Gastroesophageal sphincter (tissue), 4 donors: ENCODE data around the gene CEP44. TPM values are rescaled to one million over a fixed set of nuclear protein-coding genes. Genes with fewer than 3 reads are reported as not detected.

Experiments
- ATAC-seq: fragments of 150-250 bp; one replicate; pipeline ENCODE4 v1.9.1; 2016; ENCODE audit warnings: mild to moderate bottlenecking, moderate library complexity
- H3K27ac ChIP-seq, 4 donors: fragments of 200-600 bp; sonication (generic) in 3 of 4; 1 replicate in 3 of 4; 2 replicates in 1 of 4; pipeline ENCODE4 v1.5.1; 2016 to 2019
- H3K27me3 ChIP-seq: fragments of 200-600 bp; sonication (generic); one replicate; pipeline ENCODE4 v1.5.1; 2019
- H3K36me3 ChIP-seq, 2 donors: fragments of 200-600 bp; sonication (generic); one replicate each; pipeline ENCODE4 v1.5.1; 2019; ENCODE audit warnings: control low read depth in 1 of 2
- H3K4me1 ChIP-seq, 3 donors: fragments of 200-600 bp; sonication (generic); 1 replicate in 2 of 3; 2 replicates in 1 of 3; pipeline ENCODE4 v1.5.1; 2016 to 2019; ENCODE audit warnings: control low read depth in 2 of 3
- H3K4me3 ChIP-seq, 2 donors: fragments of 200-600 bp; sonication (generic); one replicate each; pipeline ENCODE4 v1.5.1; 2019; ENCODE audit warnings: mild to moderate bottlenecking in 1 of 2, moderate library complexity in 1 of 2
- H3K9me3 ChIP-seq, 3 donors: fragments of 200-600 bp; sonication (generic); one replicate each; pipeline ENCODE4 v1.5.1; 2017 to 2019; ENCODE audit warnings: control low read depth in 2 of 3
- CTCF ChIP-seq, 4 experiments: fragments of 200-600 bp in 2 of 4; fragments of 450-650 bp in 2 of 4; sonication (generic) in 1 of 4; IDR thresholded peaks; one replicate each; pipeline ENCODE4 v1.5.1; 2017 to 2019; ENCODE audit warnings: antibody characterized with exemption in 4 of 4, mild to moderate bottlenecking in 2 of 4, moderate library complexity in 2 of 4
- EP300 ChIP-seq: sonication (generic); formaldehyde crosslinking; IDR thresholded peaks from one replicate; pipeline ENCODE4 v1.6.1; 2017; ENCODE audit warnings: antibody characterized with exemption, mild to moderate bottlenecking
- POLR2A ChIP-seq, 2 donors: fragments of 450-650 bp; IDR thresholded peaks; one replicate each; pipeline ENCODE4 v1.6.1; 2017; ENCODE audit warnings: antibody characterized with exemption in 2 of 2, mild to moderate bottlenecking in 2 of 2, moderate library complexity in 1 of 2
- POLR2AphosphoS5 ChIP-seq: sonication (generic); formaldehyde crosslinking; IDR thresholded peaks from one replicate; pipeline ENCODE4 v1.6.1; 2017; ENCODE audit warnings: antibody characterized with exemption
- WGBS, 2 donors: methylation state at CpG; one replicate each; pipeline ENCODE4 v1.1.5; 2018; ENCODE audit warnings: low coverage in 1 of 2; 5-methylcytosine and 5-hydroxymethylcytosine counted together
- total RNA-seq, 4 donors: library from RNA; depleted of rRNA; stranded (reverse); fragments of >200 nt; gene quantifications; one replicate each; pipeline ENCODE4 v1.1.0, GENCODE V29; 2016

Gene CEP44
- total RNA-seq, 4 donors from 2014 or later, result 9.5 to 19.0 (median 13.5) TPM

- WGBS, 2 donors, result 100% methylated on average over 1 of the region's 1 CpG
- Histone ChIP-seq H3K27ac (no peak overlapping the region), H3K27me3 (no peaks in the 10 kb centered on the region), H3K4me1 (no peaks in the 10 kb centered on the region), H3K9me3 (no peaks in the 10 kb centered on the region), H3K36me3 (peaks cover 0 to 92% of the 10 kb centered on the region in 2 donors), H3K4me3 (no peak overlapping the region)
- ATAC-seq, result no peak
- TF ChIP-seq POLR2AphosphoS5, result no peak
- no peak for TF ChIP-seq EP300
- TF ChIP-seq POLR2A (IDR thresholded peaks at IDR 0.05), result no peak
- no peak for TF ChIP-seq CTCF (IDR thresholded peaks at IDR 0.05)
These were observed 20.0 kb downstream of the CEP44 start for GRCh38 chr4:174303687-174304086.

- ATAC-seq, result no peak
- no peak overlapping the region for H3K27ac ChIP-seq
- H3K4me1 ChIP-seq, result no peaks in the 10 kb centered on the region
- H3K4me3 ChIP-seq, result no peak overlapping the region
- no peak for TF ChIP-seq CTCF (IDR thresholded peaks at IDR 0.05)
- TF ChIP-seq POLR2AphosphoS5, result no peak
- no peak for TF ChIP-seq POLR2A (IDR thresholded peaks at IDR 0.05)
- no peak for TF ChIP-seq EP300
- no peaks in the 10 kb centered on the region for H3K27me3 ChIP-seq
- WGBS, 2 donors, result 89 to 100% methylated on average over 1 of the region's 1 CpG
- H3K9me3 ChIP-seq, result no peaks in the 10 kb centered on the region
- peaks cover 0 to 94% of the 10 kb centered on the region in 2 donors for H3K36me3 ChIP-seq
These were observed 21.0 kb downstream of the CEP44 start for GRCh38 chr4:174304664-174305063.

- Histone ChIP-seq H3K9me3 (no peaks in the 10 kb centered on the region), H3K4me3 (no peak overlapping the region), H3K27ac (no peak overlapping the region), H3K4me1 (no peaks in the 10 kb centered on the region), H3K27me3 (no peaks in the 10 kb centered on the region), H3K36me3 (peaks cover 0 to 94% of the 10 kb centered on the region in 2 donors)
- ATAC-seq, result no peak
- WGBS, 2 donors, result 90 to 100% methylated on average over 3 of the region's 3 CpGs
- TF ChIP-seq POLR2A (IDR thresholded peaks at IDR 0.05) (no peak), CTCF (IDR thresholded peaks at IDR 0.05) (no peak), POLR2AphosphoS5 (no peak), EP300 (no peak)
These were observed 22.2 kb downstream of the CEP44 start for GRCh38 chr4:174305961-174306360.

- no peak for ATAC-seq
- Histone ChIP-seq H3K4me3 (no peak overlapping the region), H3K27ac (no peak overlapping the region), H3K36me3 (peaks cover 0 to 93% of the 10 kb centered on the region in 2 donors), H3K9me3 (no peaks in the 10 kb centered on the region), H3K27me3 (no peaks in the 10 kb centered on the region), H3K4me1 (no peaks in the 10 kb centered on the region)
- 94 to 95% methylated on average over 4 of the region's 4 CpGs for WGBS, 2 donors
- TF ChIP-seq POLR2A (IDR thresholded peaks at IDR 0.05) (no peak), EP300 (no peak), CTCF (IDR thresholded peaks at IDR 0.05) (no peak), POLR2AphosphoS5 (no peak)
These were observed 24.0 kb downstream of the CEP44 start for GRCh38 chr4:174307694-174308093.

- H3K27me3 ChIP-seq, result no peaks in the 10 kb centered on the region
- TF ChIP-seq CTCF (IDR thresholded peaks at IDR 0.05), result no peak
- no peak for TF ChIP-seq EP300
- TF ChIP-seq POLR2AphosphoS5, result no peak
- no peak for TF ChIP-seq POLR2A (IDR thresholded peaks at IDR 0.05)
These were observed 29.3 kb downstream of the CEP44 start for GRCh38 chr4:174312993-174313392.

More at GRCh38 chr4:174312993-174313392, 29.3 kb downstream of the CEP44 start:
- no peak overlapping the region for H3K4me3 ChIP-seq
- WGBS, 2 donors, result 90 to 93% methylated on average over 2 to 3 of the region's 3 CpGs
- H3K36me3 ChIP-seq, result peaks cover 0 to 66% of the 10 kb centered on the region in 2 donors
- no peak overlapping the region for H3K27ac ChIP-seq
- ATAC-seq, result no peak
- H3K4me1 ChIP-seq, result no peaks in the 10 kb centered on the region
- H3K9me3 ChIP-seq, result no peaks in the 10 kb centered on the region
